ENCODE results near the gene CCDC181.

GRCh38 chr1:169426174-169426705, 1.0 kb downstream of the CCDC181 start:
- no peak for TF ChIP-seq POLR2A (IDR thresholded peaks at IDR 0.05)
- TF ChIP-seq, protein P1, sequence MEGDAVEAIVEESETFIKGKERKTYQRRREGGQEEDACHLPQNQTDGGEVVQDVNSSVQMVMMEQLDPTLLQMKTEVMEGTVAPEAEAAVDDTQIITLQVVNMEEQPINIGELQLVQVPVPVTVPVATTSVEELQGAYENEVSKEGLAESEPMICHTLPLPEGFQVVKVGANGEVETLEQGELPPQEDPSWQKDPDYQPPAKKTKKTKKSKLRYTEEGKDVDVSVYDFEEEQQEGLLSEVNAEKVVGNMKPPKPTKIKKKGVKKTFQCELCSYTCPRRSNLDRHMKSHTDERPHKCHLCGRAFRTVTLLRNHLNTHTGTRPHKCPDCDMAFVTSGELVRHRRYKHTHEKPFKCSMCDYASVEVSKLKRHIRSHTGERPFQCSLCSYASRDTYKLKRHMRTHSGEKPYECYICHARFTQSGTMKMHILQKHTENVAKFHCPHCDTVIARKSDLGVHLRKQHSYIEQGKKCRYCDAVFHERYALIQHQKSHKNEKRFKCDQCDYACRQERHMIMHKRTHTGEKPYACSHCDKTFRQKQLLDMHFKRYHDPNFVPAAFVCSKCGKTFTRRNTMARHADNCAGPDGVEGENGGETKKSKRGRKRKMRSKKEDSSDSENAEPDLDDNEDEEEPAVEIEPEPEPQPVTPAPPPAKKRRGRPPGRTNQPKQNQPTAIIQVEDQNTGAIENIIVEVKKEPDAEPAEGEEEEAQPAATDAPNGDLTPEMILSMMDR (IDR thresholded peaks at IDR 0.05 in 4 of 5, conservative IDR thresholded peaks at IDR 0.05 in 1 of 5), result no peak

Measured in gastrocnemius medialis (tissue), 4 donors.